ENCODE measurements around the gene YJEFN3. TPM values are rescaled to one million over a fixed set of nuclear protein-coding genes. Genes with fewer than 3 reads are reported as not detected.

The YJEFN3 gene
- total RNA-seq, 8 experiments from 2014 or later: 1.1 to 10.6 (median 4.2) TPM

DNA sequence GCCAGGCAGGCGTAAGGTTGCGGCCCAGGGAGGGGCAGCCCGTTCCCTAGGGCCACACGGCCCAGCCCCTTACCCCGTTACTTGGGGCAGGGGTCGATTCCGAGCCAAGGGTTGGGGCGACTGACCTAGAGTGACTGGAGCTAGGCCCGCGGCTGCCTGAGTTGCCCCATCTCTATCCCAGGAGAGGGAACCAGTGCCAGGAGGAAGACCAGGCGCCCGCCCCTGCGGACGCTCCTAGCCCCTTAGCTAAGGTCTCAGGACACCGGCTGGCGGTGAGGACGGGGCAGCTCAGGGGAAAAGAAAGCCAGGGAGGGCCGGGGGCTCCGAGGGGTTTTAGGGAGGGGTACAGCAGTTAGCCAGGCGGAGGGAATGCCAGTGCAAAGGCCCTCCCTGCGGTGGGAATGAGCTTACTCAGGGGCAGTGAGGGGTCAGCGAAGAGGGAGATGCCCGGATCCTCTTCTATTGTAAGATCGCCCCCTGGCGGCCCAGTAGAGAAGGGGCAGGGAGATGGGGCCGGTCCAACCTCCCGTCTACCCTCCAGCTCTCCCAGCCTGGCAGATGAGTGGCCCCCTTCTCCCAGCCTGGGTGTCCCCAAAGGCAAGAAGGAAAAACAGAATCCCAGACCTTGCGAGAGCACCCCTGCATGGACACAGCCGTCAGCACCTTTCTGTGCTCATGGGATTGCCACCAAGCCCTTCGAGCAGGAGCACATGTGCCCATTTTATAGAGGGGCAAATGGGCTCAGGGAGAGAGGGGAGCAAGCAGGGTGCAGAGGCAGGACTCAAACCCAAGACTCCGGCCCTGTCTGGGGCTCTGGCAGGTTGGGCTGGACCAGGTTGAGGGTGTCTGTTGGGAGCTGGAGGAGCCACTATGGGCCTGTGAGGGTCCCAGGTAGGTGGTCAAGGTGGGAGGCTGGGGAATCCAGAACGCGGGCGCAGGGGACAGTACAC is 25.6 kb downstream of the YJEFN3 start:
- Histone ChIP-seq H3K27ac (no peak overlapping the region), H3K4me1 (replicated peaks in 1 of 2) (peaks cover 0 to 2% of the 10 kb centered on the region in 2 donors), H3K4me3 (no peak overlapping the region)
- 72 to 100% (median 88%) methylated on average over 1 to 13 of the region's 34 CpGs; no CpG with 5 or more reads in 7 of the 10 experiments for WGBS, 10 experiments
- peak; percentile 33 to 77 (median 42) for ATAC-seq (replicated peaks in 6 of 8)
- in situ Hi-C loops (cut with MboI; ENCODE audit: low pct_unique_long_range_greater_than_20kb in 2 of 9, low sequenced_read_pairs in 9 of 9, unreplicated experiment in 9 of 9): no loop called here

DNA sequence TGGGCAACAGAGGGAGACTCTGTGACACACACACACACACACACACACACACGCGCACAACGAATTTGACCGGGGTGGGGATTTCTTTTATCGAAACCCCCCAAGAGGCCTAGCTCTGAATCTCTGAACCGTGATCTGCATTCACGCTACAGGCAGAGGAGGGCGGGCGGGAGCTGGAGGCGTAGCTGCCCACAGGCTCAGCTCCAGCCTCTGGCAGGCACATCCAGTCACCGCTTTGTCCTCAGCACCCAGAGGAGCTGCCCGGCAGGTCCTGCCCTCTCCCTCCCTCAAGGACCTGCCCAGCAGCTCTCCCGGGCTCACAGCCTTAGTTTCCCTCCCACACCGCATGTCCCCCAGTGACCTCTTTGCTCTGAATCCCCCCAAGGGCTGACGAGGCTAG is 29.3 kb downstream of the YJEFN3 start:
- 87% methylated on average over 3 of the region's 15 CpGs; no CpG with 5 or more reads in 9 of the 10 experiments for WGBS, 10 experiments
- in situ Hi-C loops (cut with MboI; ENCODE audit: low pct_unique_long_range_greater_than_20kb in 2 of 9, low sequenced_read_pairs in 9 of 9, unreplicated experiment in 9 of 9): no loop called here
- ATAC-seq (replicated peaks in 6 of 8): no peak
- Histone ChIP-seq H3K4me3 (no peak overlapping the region), H3K27ac (no peak overlapping the region), H3K4me1 (replicated peaks in 1 of 2) (peaks cover 0 to 2% of the 10 kb centered on the region in 2 donors)

DNA sequence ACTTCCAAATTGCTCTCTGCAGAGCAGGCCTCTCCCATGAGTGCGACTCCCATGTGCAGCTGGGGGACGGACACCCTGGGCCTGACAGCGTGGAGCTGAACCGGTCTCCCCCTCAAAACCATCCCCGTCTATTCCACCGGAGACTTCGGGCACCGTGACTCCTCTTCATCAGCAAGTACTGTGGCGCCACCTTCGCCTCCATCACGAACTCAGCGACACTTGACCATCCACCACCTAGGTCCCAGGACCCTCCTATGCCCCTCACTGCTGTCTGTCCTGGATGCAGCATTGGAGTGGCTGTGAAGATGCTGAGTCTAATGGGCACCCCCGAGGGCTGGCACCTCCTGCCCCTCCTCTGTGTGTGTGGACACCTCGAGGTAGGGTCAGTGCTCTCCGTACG is 29.9 kb downstream of the YJEFN3 start:
- H3K4me3 ChIP-seq: no peak overlapping the region
- ATAC-seq (replicated peaks in 6 of 8): no peak
- in situ Hi-C loops (cut with MboI; ENCODE audit: low pct_unique_long_range_greater_than_20kb in 2 of 9, low sequenced_read_pairs in 9 of 9, unreplicated experiment in 9 of 9): no loop called here
- peaks cover 0 to 2% of the 10 kb centered on the region in 2 donors for H3K4me1 ChIP-seq (replicated peaks in 1 of 2)
- no peak overlapping the region for H3K27ac ChIP-seq
- WGBS, 10 experiments: 86 to 100% (median 90%) methylated on average over 1 to 5 of the region's 16 CpGs; no CpG with 5 or more reads in 5 of the 10 experiments

DNA sequence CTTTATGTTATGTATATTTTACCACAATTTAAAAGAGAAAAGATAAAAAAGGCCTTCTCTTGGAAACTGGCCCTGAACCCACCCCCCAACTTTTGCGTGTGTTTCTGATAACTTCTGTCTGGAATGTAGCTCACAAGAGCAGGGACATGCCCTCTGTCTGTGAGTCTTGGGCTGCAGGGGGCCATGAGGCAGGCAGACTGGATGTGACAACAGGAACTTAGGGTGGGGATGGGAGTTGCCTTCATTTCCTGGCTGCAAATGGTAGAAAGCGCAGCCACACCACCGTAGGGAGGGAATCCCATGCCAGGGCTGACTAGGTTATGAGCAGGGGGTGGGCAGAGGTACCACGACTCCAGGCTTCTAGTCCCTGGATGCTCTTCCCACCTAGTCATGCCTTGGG is 31.2 kb downstream of the YJEFN3 start:
- Histone ChIP-seq H3K4me1 (replicated peaks in 1 of 2) (no peaks in the 10 kb centered on the region), H3K27ac (no peak overlapping the region), H3K4me3 (no peak overlapping the region)
- WGBS, 10 experiments: 40 to 83% (median 60%) methylated on average over 1 to 3 of the region's 4 CpGs; no CpG with 5 or more reads in 6 of the 10 experiments
- ATAC-seq (replicated peaks in 6 of 8): peak in 1 of 8 experiments; percentile 54
- in situ Hi-C loops (cut with MboI; ENCODE audit: low pct_unique_long_range_greater_than_20kb in 2 of 9, low sequenced_read_pairs in 9 of 9, unreplicated experiment in 9 of 9): no loop called here

DNA sequence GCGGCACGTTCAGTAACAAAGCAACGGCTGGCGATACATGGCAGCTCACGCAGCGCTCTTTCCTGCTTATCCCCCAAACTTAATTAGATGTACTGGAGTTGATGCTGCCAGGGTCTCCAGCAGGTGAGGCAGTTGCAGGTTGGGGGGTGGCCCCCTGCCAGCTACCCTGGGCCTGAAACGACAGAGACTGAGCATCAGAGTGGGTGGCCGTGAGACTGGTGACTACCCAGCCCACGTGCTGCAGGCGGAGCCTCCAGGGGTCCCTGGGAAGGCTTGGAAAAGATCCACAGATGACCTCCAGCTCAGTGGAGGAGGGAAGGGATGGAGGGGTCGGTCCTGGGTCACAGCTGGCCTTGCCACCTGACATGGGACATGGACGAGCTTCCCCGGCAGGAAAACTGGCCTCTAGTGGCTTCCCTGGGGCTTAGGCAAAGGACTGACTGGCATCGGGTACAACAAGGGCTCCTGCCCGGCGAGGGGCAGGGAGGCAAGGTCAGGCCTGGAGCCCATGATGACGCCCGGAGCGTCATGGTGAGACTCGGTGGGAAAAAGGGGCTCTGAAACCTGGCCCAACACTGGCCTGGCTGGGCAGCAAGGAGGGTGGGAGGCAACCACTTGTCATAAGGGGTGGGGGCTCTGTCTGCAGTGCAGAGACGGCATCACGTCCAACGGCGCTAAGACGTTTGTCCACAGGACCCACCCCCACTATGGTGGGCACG is 33.4 kb downstream of the YJEFN3 start:
- Histone ChIP-seq H3K4me3 (no peak overlapping the region), H3K27ac (no peak overlapping the region), H3K4me1 (replicated peaks in 1 of 2) (no peaks in the 10 kb centered on the region)
- WGBS, 10 experiments: 51 to 92% (median 82%) methylated on average over 1 to 9 of the region's 26 CpGs; no CpG with 5 or more reads in 6 of the 10 experiments
- ATAC-seq (replicated peaks in 6 of 8): no peak
- in situ Hi-C loops (cut with MboI; ENCODE audit: low pct_unique_long_range_greater_than_20kb in 2 of 9, low sequenced_read_pairs in 9 of 9, unreplicated experiment in 9 of 9): no loop called here

DNA sequence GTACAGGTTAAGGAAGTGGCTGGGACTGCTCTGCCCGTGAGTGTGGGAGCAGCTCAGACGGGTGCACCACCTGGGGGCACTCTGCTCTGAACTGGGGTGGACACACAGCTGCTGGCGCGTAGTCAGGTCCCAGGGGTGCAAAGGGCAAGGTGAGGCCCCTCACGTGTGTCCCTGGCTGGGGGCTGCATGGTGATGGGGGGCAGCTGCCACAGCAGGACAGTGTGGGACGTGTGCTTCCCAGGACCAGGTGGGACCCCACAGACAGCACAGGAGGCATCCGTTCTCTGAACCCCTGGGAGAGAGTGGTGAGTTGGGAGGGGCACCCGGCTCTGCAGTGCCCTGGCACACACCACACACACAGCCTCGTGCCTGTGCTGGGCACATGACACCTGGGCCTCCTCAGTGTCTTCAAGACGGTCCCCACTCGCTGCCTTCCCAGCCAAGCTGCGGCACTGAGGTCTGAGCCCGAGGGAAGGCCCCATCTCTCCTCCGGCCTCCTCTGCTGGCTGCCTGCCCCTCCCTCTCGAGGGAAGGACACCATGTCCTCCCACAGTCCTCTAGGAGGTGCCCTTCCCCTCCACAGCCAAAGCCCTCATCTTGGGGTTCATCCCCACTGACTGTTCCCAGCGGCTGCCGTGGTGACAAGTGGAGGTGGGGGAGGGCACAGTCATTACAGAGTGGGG is 34.1 kb downstream of the YJEFN3 start:
- Histone ChIP-seq H3K4me3 (no peak overlapping the region), H3K27ac (no peak overlapping the region), H3K4me1 (replicated peaks in 1 of 2) (no peaks in the 10 kb centered on the region)
- in situ Hi-C loops (cut with MboI; ENCODE audit: low pct_unique_long_range_greater_than_20kb in 2 of 9, low sequenced_read_pairs in 9 of 9, unreplicated experiment in 9 of 9): no loop called here
- WGBS, 10 experiments: 100% methylated on average over 2 of the region's 17 CpGs; no CpG with 5 or more reads in 9 of the 10 experiments
- peak in 5 of 8 experiments; percentile 12 to 47 (median 16) for ATAC-seq (replicated peaks in 6 of 8)

DNA sequence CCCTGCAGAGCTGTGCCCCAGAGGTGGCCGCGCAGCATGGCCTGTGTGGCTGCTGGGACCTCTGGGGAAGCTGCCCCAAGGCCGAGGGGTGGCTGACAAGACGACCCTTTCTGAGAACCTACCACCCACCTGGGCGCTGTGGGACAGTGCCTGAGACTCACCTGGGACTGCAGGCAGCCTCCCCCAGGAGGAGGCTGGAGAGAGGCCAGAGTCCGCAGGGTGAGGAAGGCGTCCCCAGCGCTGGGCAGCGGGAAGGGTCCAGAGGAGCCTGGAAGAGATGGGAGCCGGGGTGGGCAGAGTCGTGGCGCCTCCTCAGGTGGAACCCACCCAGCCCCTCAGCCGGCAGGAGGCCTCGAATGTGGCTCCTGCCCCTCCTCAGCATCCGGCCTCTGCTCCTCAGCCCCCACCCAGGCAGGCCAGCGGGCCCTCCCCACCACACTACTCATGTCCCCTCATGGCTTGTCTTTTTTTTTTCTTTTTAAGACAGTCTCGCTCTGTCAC is 34.7 kb downstream of the YJEFN3 start:
- no peak overlapping the region for H3K27ac ChIP-seq
- no peak for ATAC-seq (replicated peaks in 6 of 8)
- WGBS, 10 experiments: 100% methylated on average over 1 to 2 of the region's 17 CpGs; no CpG with 5 or more reads in 8 of the 10 experiments
- in situ Hi-C loops (cut with MboI; ENCODE audit: low pct_unique_long_range_greater_than_20kb in 2 of 9, low sequenced_read_pairs in 9 of 9, unreplicated experiment in 9 of 9): no loop called here
- no peaks in the 10 kb centered on the region for H3K4me1 ChIP-seq (replicated peaks in 1 of 2)
- no peak overlapping the region for H3K4me3 ChIP-seq

DNA sequence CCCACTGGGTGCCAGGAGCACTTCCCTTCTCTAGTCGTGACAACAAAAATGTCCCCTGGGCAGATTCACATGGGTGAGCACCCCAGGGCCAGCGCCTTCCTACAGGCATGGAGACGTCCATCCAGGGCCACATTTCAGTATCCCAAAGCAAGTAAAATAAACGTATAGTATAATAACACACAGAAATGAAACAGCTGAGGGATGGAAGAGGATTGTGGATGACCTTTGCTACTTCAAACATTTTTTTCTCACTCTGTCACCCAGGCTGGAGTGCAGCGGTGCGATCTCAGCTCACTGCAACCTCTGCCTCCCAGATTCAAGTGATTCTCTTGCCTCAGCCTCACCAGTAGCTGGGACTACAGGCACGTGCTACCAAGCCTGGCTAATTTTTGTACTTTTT is 37.6 kb downstream of the YJEFN3 start:
- ATAC-seq (replicated peaks in 6 of 8): no peak
- no peak overlapping the region for H3K4me3 ChIP-seq
- H3K27ac ChIP-seq: no peak overlapping the region
- no peaks in the 10 kb centered on the region for H3K4me1 ChIP-seq (replicated peaks in 1 of 2)
- in situ Hi-C loops (cut with MboI; ENCODE audit: low pct_unique_long_range_greater_than_20kb in 2 of 9, low sequenced_read_pairs in 9 of 9, unreplicated experiment in 9 of 9): no loop called here
- WGBS, 10 experiments: 30 to 100% (median 79%) methylated on average over 1 to 6 of the region's 7 CpGs; no CpG with 5 or more reads in 2 of the 10 experiments

DNA sequence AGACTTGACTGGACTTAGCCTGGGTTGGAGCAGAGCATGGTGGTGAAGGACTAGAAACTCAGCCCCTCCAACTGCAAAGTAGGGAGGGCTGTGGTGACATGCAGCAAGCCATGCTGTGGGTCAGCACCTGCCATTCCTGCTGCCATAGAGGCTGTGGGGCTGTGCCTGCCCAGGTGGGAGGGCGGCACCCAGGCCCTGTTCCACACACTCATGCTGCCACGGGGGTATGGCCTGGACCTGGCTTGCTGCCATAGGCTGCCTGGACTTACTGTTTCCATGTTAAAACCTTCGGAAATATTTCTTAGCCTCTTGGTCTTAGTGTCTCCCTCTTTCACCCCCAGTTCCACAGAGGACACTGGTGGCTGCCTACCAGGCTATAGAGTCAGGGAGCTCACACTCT is 38.7 kb downstream of the YJEFN3 start:
- WGBS, 10 experiments: 20 to 100% (median 64%) methylated on average over 1 to 2 of the region's 3 CpGs; no CpG with 5 or more reads in 6 of the 10 experiments
- no peak for ATAC-seq (replicated peaks in 6 of 8)
- Histone ChIP-seq H3K4me1 (replicated peaks in 1 of 2) (no peaks in the 10 kb centered on the region), H3K4me3 (no peak overlapping the region), H3K27ac (no peak overlapping the region)
- in situ Hi-C loops (cut with MboI; ENCODE audit: low pct_unique_long_range_greater_than_20kb in 2 of 9, low sequenced_read_pairs in 9 of 9, unreplicated experiment in 9 of 9): no loop called here

DNA sequence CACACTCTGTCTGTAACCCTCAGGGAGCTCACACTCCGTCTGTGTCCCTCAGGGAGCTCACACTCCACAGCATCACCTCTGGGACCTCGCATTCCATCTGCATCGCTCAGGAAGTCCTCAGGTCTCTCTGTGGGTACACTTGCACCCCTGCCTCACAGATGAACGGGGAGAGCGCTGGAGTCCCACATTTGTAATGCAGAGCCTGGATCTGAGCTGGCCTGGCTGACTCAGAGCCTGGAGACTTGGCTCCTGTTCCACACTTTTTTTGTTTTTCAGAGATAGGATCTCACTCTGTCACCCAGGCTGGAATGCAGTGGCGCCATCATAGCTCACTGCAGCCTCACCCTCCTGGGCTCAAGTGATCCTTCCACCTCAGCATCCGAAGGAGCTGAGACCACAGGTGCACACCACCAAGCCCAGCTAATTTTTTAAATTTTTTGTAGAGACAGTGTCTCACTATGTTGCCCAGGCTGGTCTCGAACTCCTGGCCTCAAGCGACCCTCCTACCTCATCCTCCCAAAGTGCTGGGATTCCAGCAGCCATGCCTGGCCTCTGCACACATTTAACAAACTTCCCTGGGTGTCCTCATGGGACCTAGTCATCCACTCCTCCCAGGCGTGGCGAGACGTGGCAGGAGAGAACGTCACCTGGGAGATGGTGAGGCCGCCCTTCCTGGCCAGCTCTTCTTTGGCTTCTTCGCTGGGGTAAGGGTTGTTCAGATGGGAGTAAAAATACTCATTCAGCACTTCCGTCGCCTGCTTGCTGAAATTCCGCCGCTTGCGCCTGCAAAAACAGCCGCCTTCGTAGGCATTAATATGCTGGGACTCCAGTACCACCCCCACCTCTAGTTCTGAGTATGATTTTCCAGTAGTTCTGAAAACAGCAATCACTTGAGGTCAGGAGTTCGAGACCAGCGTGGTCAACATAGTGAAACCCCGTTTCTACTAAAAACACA is 40.4 kb downstream of the YJEFN3 start:
- no peak overlapping the region for H3K4me3 ChIP-seq
- H3K4me1 ChIP-seq (replicated peaks in 1 of 2): no peaks in the 10 kb centered on the region
- in situ Hi-C loops (cut with MboI; ENCODE audit: low pct_unique_long_range_greater_than_20kb in 2 of 9, low sequenced_read_pairs in 9 of 9, unreplicated experiment in 9 of 9): no loop called here
- WGBS, 10 experiments: 52 to 100% (median 95%) methylated on average over 1 to 14 of the region's 25 CpGs
- ATAC-seq (replicated peaks in 6 of 8): peak in 2 of 8 experiments; percentile 63 to 69
- no peak overlapping the region for H3K27ac ChIP-seq

DNA sequence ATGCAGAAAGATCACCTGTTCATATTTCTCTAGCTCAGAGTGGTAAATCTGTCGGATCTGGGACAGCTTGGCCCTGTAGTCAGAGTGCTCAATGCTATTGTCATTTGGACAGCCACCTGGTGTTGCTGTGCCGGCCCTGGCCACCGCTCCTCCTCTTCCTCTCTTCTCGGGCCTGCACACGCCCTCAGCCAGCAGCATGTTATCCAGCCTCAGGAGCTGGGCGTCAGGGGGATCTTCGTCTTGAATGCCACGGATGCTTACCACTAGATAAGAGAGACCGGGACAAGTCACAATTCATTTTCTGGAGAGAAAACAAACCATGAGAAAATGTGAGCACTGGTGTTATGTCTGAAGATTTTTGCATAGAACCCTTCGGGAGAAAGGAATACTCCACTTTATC is 41.9 kb downstream of the YJEFN3 start:
- Histone ChIP-seq H3K27ac (no peak overlapping the region), H3K4me3 (no peak overlapping the region), H3K4me1 (replicated peaks in 1 of 2) (no peaks in the 10 kb centered on the region)
- in situ Hi-C loops (cut with MboI; ENCODE audit: low pct_unique_long_range_greater_than_20kb in 2 of 9, low sequenced_read_pairs in 9 of 9, unreplicated experiment in 9 of 9): no loop called here
- ATAC-seq (replicated peaks in 6 of 8): no peak
- 70 to 100% (median 80%) methylated on average over 2 to 10 of the region's 10 CpGs; no CpG with 5 or more reads in 3 of the 10 experiments for WGBS, 10 experiments
